Non-pigmented ciliary epithelial cell (primary cell): Measurements from ENCODE around the gene DNAH7.
A peak's percentile ranks its signal among the peaks of the same experiment; 100 is the strongest.
"Not testable (repeated sequence)": the region's sequence is repeated elsewhere in the genome, so short reads cannot be mapped to it uniquely, and the experiment has no call there.

Experiments
- DNase-seq: peaks from one replicate; pipeline ENCODE4 v3.0.0-alpha.2; 2010; ENCODE audit warnings: low read depth

DNAH7 gene

GRCh38 chr2:196068271-196069209 lies at the start of gene DNAH7:
DNAH7 (minus strand) TSS chr2:196068837; CDS start chr2:196068711, 126 bp downstream.
- DNase-seq, result peak; percentile 34

GRCh38 chr2:196117214-196117705 lies 48.6 kb upstream of the DNAH7 start:
- no peak for DNase-seq

GRCh38 chr2:196113061-196113974 lies 44.7 kb upstream of the DNAH7 start:
- DNase-seq, result peak; percentile 67

- DNase-seq, result peak; percentile 60
These were observed 43.9 kb upstream of the DNAH7 start for GRCh38 chr2:196112418-196113034.

GRCh38 chr2:196108604-196109003 lies 40.0 kb upstream of the DNAH7 start:
- DNase-seq, result no peak

- DNase-seq, result no peak
These were observed 37.3 kb upstream of the DNAH7 start for GRCh38 chr2:196105951-196106350.

GRCh38 chr2:196104066-196104465 lies 35.4 kb upstream of the DNAH7 start:
- DNase-seq, result no peak

GRCh38 chr2:196103626-196104025 lies 35.0 kb upstream of the DNAH7 start:
- no peak for DNase-seq

GRCh38 chr2:196101325-196101991 lies 32.8 kb upstream of the DNAH7 start:
- no peak for DNase-seq

- no peak for DNase-seq
These were observed 31.3 kb upstream of the DNAH7 start for GRCh38 chr2:196099916-196100315.

GRCh38 chr2:196097864-196098660 lies 29.4 kb upstream of the DNAH7 start:
- no peak for DNase-seq

GRCh38 chr2:196096982-196097745 lies 28.5 kb upstream of the DNAH7 start:
- no peak for DNase-seq

- DNase-seq, result no peak
These were observed 27.6 kb upstream of the DNAH7 start for GRCh38 chr2:196096264-196096663.

GRCh38 chr2:196089448-196089847 lies 20.8 kb upstream of the DNAH7 start:
- not testable (repeated sequence) for DNase-seq

- no peak for DNase-seq
These were observed 19.6 kb upstream of the DNAH7 start for GRCh38 chr2:196088203-196088602.

- DNase-seq, result no peak
These were observed 18.1 kb upstream of the DNAH7 start for GRCh38 chr2:196086517-196087368.

- no peak for DNase-seq
These were observed 15.0 kb upstream of the DNAH7 start for GRCh38 chr2:196083601-196084000.

- DNase-seq, result no peak
These were observed 11.9 kb upstream of the DNAH7 start for GRCh38 chr2:196080526-196080925.

- no peak for DNase-seq
These were observed 10.4 kb upstream of the DNAH7 start for GRCh38 chr2:196079052-196079451.
